Activated CD4-positive, alpha-beta T cell treated with anti-CD3 and anti-CD28 coated beads, Interleukin-2, Interleukin-6, amounts not matched to agents 100 ng/mL and 50 ng/mL, durations not matched to agents 16 hours and 8 hours (primary cell): Measurements from ENCODE around the gene FAM120B.

ENCODE experiments used
- DNase-seq: peaks from one replicate; pipeline ENCODE4 v3.0.0-alpha.2; 2020

Gene FAM120B

GRCh38 chr6:170448751-170449630 is 142.4 kb downstream of the FAM120B start:
- DNase-seq, result no peak

- no peak for DNase-seq
Measured at GRCh38 chr6:170449835-170450753, 143.5 kb downstream of the FAM120B start.

GRCh38 chr6:170450916-170451761 is 144.6 kb downstream of the FAM120B start:
- DNase-seq, result no peak

GRCh38 chr6:170451762-170452651 is 145.4 kb downstream of the FAM120B start:
- DNase-seq, result no peak

DNA sequence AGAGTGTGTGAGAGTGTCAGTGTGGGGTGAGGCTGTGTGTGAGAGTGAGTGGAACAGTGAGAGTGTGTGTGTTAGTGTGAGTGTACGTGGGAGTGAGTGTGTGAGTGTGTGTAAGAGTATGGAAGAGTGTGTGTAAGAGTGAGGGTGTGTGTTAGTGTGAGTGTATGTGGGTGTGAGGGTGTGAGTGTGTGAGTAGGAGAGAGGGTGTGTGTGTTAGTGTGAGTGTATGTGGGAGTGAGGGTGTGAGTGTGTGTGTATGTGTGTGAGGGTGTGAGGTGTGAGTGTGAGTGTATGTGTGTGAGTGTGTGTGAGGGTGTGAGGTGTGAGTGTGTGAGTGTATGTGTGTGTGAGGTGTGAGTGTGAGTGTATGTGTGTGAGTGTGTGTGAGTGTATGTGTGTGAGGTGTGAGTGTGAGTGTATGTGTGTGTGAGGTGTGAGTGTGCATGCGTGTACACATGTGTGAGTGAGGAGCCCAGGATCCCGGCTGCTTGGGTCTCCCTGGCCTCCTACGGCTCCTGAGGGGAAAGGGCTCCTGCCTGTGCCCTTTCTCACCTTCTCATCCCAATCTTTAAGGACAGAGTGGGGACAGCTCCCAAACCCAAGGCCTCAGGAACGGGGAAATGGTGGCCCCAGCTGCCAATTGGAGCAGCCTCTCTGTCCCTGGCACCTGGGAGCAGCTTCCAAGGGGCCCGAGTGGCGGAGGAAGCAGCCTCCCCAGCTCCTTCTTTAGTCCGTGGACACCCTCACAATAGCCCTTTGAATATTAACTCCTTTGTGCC is 146.4 kb downstream of the FAM120B start:
- DNase-seq, result no peak

DNA sequence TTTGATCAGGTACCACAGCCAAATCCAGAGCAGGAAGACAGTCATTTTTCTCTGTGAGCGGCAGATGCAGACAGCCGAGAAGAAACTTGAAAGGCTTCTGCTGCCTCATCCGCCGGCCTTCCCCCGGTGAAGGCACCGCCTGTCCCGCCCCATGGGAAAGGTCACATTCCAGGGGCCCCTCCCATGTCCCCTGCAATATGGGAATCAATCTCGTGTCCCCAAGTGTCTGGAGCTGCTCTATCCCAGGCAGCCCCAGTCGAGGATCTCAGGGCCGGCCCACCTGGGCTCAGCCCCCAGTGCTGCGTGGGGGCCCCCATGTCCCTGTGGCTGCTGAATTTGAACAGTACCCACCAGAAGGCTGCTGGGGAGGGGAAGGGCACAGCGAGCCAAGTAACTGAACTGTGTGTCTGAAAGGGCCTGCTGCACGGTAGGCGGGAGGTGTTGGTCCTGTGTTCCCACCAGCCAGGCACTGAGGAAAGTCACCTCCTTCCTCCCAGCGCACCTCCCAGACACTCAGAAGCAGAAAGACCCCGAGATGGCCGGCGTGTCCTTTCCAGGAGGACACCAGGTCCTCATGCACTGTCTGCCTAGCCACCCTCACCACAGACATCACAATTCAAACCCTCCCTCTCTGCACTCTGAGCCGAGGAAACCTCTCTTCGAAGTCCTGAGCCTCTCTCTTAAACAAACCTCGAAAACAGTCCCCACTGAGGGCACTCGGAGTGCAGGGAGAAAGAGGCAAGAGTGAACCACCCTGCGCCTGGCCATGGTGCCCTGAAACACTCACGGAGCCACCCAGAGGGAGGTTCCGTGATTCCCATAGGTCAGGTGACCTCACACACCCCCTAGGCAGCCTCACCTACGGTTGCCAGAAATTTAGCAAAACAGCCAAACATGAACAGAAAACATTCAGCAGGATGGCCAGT is 147.3 kb downstream of the FAM120B start:
- no peak for DNase-seq

DNA sequence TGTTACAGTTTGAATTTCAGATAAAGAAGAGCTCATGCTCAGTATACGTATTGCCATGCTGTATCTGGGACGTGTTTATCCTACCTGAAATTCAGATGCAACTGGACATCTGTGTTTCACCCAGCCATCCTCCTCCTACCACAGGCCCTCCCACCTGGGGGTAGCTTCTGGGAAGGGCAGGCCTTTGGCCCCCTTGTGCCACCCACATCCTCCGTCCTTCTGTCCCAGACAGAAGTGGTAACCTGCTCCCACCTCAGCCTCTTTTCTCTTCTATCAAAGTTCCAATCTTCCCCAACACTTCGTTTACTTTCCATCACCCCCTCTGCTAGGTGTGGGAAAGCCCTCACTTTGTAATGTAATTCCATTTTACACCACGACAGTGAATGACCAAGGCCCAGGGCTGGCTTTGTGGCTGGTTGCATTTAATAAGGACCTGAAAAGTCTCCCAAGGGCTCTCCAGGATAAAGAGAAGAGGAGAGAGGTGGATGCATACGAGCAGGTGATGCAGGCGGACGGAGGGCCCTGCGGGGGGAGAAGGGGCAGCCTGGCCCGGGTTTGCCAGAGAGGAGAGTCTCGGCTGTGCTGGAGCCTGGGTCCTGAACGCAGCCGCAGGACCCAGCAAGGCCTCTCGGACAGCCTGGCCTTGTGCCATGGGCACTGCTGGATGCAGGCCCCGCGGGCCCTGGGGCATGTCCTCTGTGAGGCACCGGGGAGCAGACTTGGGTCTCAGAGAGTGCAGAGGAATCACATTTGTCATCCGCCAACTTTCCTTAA is 148.1 kb downstream of the FAM120B start:
- DNase-seq, result no peak

GRCh38 chr6:170455335-170455979 is 148.9 kb downstream of the FAM120B start:
- no peak for DNase-seq

GRCh38 chr6:170456334-170456733 is 149.8 kb downstream of the FAM120B start:
- DNase-seq, result no peak
